Ovary (tissue), 10 donors: ENCODE data around the gene TXNDC11. TPM values are rescaled to one million over a fixed set of nuclear protein-coding genes. Genes with fewer than 3 reads are reported as not detected.
"Not testable (repeated sequence)": the region's sequence is repeated elsewhere in the genome, so short reads cannot be mapped to it uniquely, and the experiment has no call there.

Experiments
- DNase-seq, 5 donors: peaks; one replicate each; pipeline ENCODE4 v3.0.0-alpha.2; 2019 to 2020
- H3K27ac ChIP-seq, 2 donors: fragments of 200-600 bp; one replicate each; pipeline versions ENCODE4 v1.5.1 to v1.8.0; 2019 to 2022
- H3K27me3 ChIP-seq: fragments of 200-600 bp; one replicate; pipeline ENCODE4 v1.8.0; 2022
- H3K36me3 ChIP-seq: fragments of 200-600 bp; sonication (generic); one replicate; pipeline ENCODE4 v1.5.1; 2019
- H3K4me1 ChIP-seq: one replicate; pipeline ENCODE4 v1.8.1; 2013; ENCODE audit warnings: mild to moderate bottlenecking, moderate library complexity; ENCODE audit not compliant: insufficient read depth
- H3K4me3 ChIP-seq: fragments of 200-600 bp; sonication (generic); one replicate; pipeline ENCODE4 v1.5.1; 2017
- H3K9me3 ChIP-seq, 2 donors: fragments of 200-600 bp in 1 of 2; sonication (generic) in 1 of 2; one replicate each; pipeline versions ENCODE4 v1.5.1 to v1.8.1; 2013 to 2019; ENCODE audit warnings: mild to moderate bottlenecking in 1 of 2, moderate library complexity in 1 of 2
- CTCF ChIP-seq, 3 donors: fragments of 450-650 bp in 2 of 3; fragments of 200-600 bp in 1 of 3; IDR thresholded peaks; one replicate each; pipeline versions ENCODE4 v1.5.1 to v1.8.0; 2016 to 2022; ENCODE audit warnings: antibody characterized with exemption in 3 of 3, mild to moderate bottlenecking in 1 of 3
- EP300 ChIP-seq: sonication (generic); formaldehyde crosslinking; IDR thresholded peaks from one replicate; pipeline ENCODE4 v1.6.1; 2017; ENCODE audit warnings: antibody characterized with exemption
- POLR2A ChIP-seq: fragments of 450-650 bp; IDR thresholded peaks from one replicate; pipeline ENCODE4 v1.6.1; 2017; ENCODE audit warnings: antibody characterized with exemption, mild to moderate bottlenecking, moderate library complexity
- WGBS, 3 donors: extraction: QIAGEN DNeasy Blood & Tissue Kit in 1 of 3; methylation state at CpG; one replicate each; pipeline versions ENCODE4 v1.1.5 to v1.1.7; 2013 to 2017; 5-methylcytosine and 5-hydroxymethylcytosine counted together
- intact Hi-C, 4 donors: fragments of 100-400 bp; cut with DNase I; formaldehyde crosslinking; loops; one replicate each; pipeline versions ENCODE4 v1.11.0 to v1.15.1; 2022 to 2023
- long read RNA-seq, 3 donors: library from polyadenylated mRNA in 2 of 3; unstranded in 2 of 3; transcript quantifications; one replicate each; pipeline ENCODE4 v2.0.0 and lab custom pipeline, GENCODE V29; 2021 to 2026
- polyA plus RNA-seq, 2 donors: library from polyadenylated mRNA; stranded (reverse); fragments of 200-250 nt in 1 of 2; fragments of 350-450 nt in 1 of 2; fragmentation: Illumina TruSeq in 1 of 2; extraction: RNeasy Lipid Tissue Mini Kit (QIAGEN cat#74804) in 1 of 2; gene quantifications; one replicate each; pipeline ENCODE4 v1.2.3, GENCODE V29; 2013 to 2014
- total RNA-seq, 7 donors: library from RNA; depleted of rRNA in 2 of 7; stranded (reverse); fragments of >200 nt in 2 of 7; fragmentation: NEBNext Ultra II Directional in 3 of 7; extraction: Animal tissue kit (Norgen Biotek cat#: 25700) in 3 of 7; gene quantifications; one replicate each; pipeline versions ENCODE4 v1.1.0 to v1.2.4, GENCODE V29; 2016 to 2023
- donor health status: DM: no; HTN: no; CAD: no; lungs with moderate emphysema.
- donor health status: DM: no; HTN: no; CAD: no.
- donor health status: Bipolar disorder and iron deficiency.
- donor health status: DM: yes; HTN: yes; CAD: no.
- donor health status: DM: no; HTN: no; CAD: no.
- donor health status: DM: yes; HTN: yes; CAD: no.

Gene TXNDC11, protein sequence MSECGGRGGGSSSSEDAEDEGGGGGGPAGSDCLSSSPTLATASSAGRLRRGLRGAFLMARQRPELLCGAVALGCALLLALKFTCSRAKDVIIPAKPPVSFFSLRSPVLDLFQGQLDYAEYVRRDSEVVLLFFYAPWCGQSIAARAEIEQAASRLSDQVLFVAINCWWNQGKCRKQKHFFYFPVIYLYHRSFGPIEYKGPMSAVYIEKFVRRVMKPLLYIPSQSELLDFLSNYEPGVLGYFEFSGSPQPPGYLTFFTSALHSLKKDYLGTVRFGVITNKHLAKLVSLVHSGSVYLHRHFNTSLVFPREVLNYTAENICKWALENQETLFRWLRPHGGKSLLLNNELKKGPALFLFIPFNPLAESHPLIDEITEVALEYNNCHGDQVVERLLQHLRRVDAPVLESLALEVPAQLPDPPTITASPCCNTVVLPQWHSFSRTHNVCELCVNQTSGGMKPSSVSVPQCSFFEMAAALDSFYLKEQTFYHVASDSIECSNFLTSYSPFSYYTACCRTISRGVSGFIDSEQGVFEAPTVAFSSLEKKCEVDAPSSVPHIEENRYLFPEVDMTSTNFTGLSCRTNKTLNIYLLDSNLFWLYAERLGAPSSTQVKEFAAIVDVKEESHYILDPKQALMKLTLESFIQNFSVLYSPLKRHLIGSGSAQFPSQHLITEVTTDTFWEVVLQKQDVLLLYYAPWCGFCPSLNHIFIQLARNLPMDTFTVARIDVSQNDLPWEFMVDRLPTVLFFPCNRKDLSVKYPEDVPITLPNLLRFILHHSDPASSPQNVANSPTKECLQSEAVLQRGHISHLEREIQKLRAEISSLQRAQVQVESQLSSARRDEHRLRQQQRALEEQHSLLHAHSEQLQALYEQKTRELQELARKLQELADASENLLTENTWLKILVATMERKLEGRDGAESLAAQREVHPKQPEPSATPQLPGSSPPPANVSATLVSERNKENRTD
- total RNA-seq = 10 to 100 TPM; 32.3 to 48.6 (median 40.6) TPM
- 10 to 100 TPM; 35.1 to 39.2 TPM for polyA plus RNA-seq
- long read RNA-seq, donor 1, partial matches to known transcripts = 7 of 12 reads
- long read RNA-seq, donor 1, other reads (novel, unspliced or antisense) = 4 of 12 reads
- long read RNA-seq, donor 2, partial matches to known transcripts = 8 of 8 reads
- long read RNA-seq, donor 2, other reads (novel, unspliced or antisense) = 0 of 8 reads
- long read RNA-seq, donor 3, transcript TXNDC11-201 (12 exons, 3,140 nt) = major isoform, 39 of 84 reads
- long read RNA-seq, donor 3, partial matches to known transcripts = 5 of 84 reads
- long read RNA-seq, donor 3, other reads (novel, unspliced or antisense) = 40 of 84 reads

- peak; percentile 99 to 100 (median 100) for DNase-seq
- Histone ChIP-seq H3K4me3 (peak within 1 kb of the TSS; percentile 75), H3K36me3 (no peaks in the 10 kb centered on the region), H3K9me3 (no peaks in the 10 kb centered on the region), H3K27me3 (no peaks in the 10 kb centered on the region), H3K27ac (peak within 1 kb of the TSS; percentile 53 to 89), H3K4me1 (peaks cover 7% of the 10 kb centered on the region)
- 0% methylated on average over 18 to 96 of the region's 96 CpGs for WGBS, 3 donors
- intact Hi-C loops = loop anchor here in 2 of 4 donors (2.0 to 10.0 kb wide), 3 partner anchors 52 to 78 kb away; partner anchors contain the start of genes ZC3H7A (in 2 of the 2) and SNN (in 1 of the 2)
- no peak for TF ChIP-seq CTCF (IDR thresholded peaks at IDR 0.05)
- TF ChIP-seq POLR2A = peak; percentile 91
- peak; percentile 88 for TF ChIP-seq EP300
Observed at GRCh38 chr16:11742536-11743307, at the start of gene TXNDC11. TXNDC11 (minus strand) TSS chr16:11742857; CDS start chr16:11742730, 127 bp downstream.

- TF ChIP-seq POLR2A = no peak
- TF ChIP-seq EP300 = no peak
- no peak for TF ChIP-seq CTCF (IDR thresholded peaks at IDR 0.05)
- Histone ChIP-seq H3K9me3 (no peaks in the 10 kb centered on the region), H3K4me3 (no peak overlapping the region), H3K4me1 (peaks cover 4% of the 10 kb centered on the region), H3K27me3 (no peaks in the 10 kb centered on the region), H3K36me3 (no peaks in the 10 kb centered on the region), H3K27ac (no peak overlapping the region)
- WGBS, 3 donors = 73 to 85% (median 77%) methylated on average over 8 of the region's 8 CpGs
- DNase-seq = peak in 1 of 5 donors; percentile 11
- intact Hi-C loops = loop anchor here in 1 of 4 donors (10.0 kb wide), 1 partner anchor 46 kb away; the partner anchor contains the start of gene TXNDC11
Observed at GRCh38 chr16:11791144-11791828, 48.6 kb upstream of the TXNDC11 start.

GRCh38 chr16:11788914-11789313, 46.3 kb upstream of the TXNDC11 start:
- no peak for TF ChIP-seq CTCF (IDR thresholded peaks at IDR 0.05)
- no peak for TF ChIP-seq POLR2A
- TF ChIP-seq EP300 = no peak
- H3K27ac ChIP-seq = no peak overlapping the region
- H3K4me1 ChIP-seq = peaks cover 6% of the 10 kb centered on the region
- DNase-seq = no peak
- H3K9me3 ChIP-seq = no peaks in the 10 kb centered on the region
- intact Hi-C loops = no loop called here
- no peaks in the 10 kb centered on the region for H3K36me3 ChIP-seq
- WGBS, 3 donors = 86 to 90% (median 87%) methylated on average over 3 of the region's 3 CpGs
- no peaks in the 10 kb centered on the region for H3K27me3 ChIP-seq
- H3K4me3 ChIP-seq = no peak overlapping the region

DNA sequence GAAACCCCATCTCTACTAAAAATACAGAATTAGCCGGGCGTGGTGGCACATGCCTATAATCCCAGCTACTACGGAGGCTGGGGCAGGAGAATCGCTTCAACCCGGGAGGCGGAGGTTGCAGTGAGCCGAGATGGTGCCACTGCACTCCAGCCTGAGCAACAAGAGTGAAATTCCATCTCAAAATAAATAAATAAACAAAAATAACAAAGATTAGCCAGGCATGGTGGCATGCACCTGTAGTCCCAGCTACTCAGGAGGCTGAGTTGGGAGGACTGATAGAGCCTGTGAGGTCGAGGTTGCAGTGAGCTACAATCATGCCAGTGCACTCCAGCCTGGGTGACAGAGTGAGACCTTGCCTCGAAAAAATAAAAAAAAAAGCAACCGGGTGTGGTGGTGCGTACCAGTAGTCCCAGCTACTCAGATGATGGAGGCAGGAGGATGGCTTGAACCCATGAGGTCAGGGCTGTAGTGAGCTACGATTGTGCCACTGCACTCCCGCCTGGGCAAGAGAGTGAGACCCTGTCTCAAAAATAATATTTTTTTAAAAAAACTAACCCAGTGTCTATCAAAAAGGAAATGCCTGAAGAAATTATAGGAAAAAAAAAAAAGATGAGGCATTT, 42.4 kb upstream of the TXNDC11 start:
- intact Hi-C loops, H3K4me3 ChIP-seq, H3K27ac ChIP-seq, H3K27me3 ChIP-seq, H3K9me3 ChIP-seq, DNase-seq, H3K36me3 ChIP-seq: not testable (repeated sequence)
- WGBS, 3 donors = 92 to 93% (median 93%) methylated on average over 13 of the region's 13 CpGs
- H3K4me1 ChIP-seq = peaks cover 21% of the 10 kb centered on the region

GRCh38 chr16:11784381-11784780, 41.7 kb upstream of the TXNDC11 start:
- H3K27ac ChIP-seq, H3K4me3 ChIP-seq, DNase-seq, H3K27me3 ChIP-seq, intact Hi-C loops, H3K36me3 ChIP-seq, H3K9me3 ChIP-seq: not testable (repeated sequence)
- H3K4me1 ChIP-seq = peaks cover 21% of the 10 kb centered on the region
- WGBS, 3 donors = 93 to 94% (median 93%) methylated on average over 6 of the region's 6 CpGs
